DND-41 (cell line): ENCODE data around the gene CD96.

Experiments
- ATAC-seq: fragments of 200-7000 bp; cut with Tn5 transposase; 3 replicates; pipeline ENCODE4 v1.9.1; 2021; ENCODE audit warnings: low read depth; ENCODE audit not compliant: insufficient read depth
- DNase-seq: peaks from one replicate; pipeline ENCODE4 v3.0.0-alpha.2; 2020
- H2AFZ ChIP-seq: 2 replicates; pipeline ENCODE4 v1.6.0; 2012; ENCODE audit warnings: low read depth, low read length
- H3K27ac ChIP-seq: 2 replicates; pipeline ENCODE4 v1.5.1; 2012; ENCODE audit warnings: low read length, inconsistent platforms
- H3K27me3 ChIP-seq: fragments of 200-600 bp; sonication (generic); 2 replicates; pipeline ENCODE4 v1.6.0; 2012; ENCODE audit warnings: low read length, mild to moderate bottlenecking, inconsistent platforms; ENCODE audit not compliant: insufficient read depth, poor library complexity
- H3K36me3 ChIP-seq: 2 replicates; pipeline ENCODE4 v1.5.1; 2012; ENCODE audit warnings: low read length, inconsistent platforms; ENCODE audit not compliant: insufficient read depth
- H3K4me1 ChIP-seq: 2 replicates; pipeline ENCODE4 v1.5.1; 2012; ENCODE audit warnings: mild to moderate bottlenecking, low read length; ENCODE audit not compliant: insufficient read depth
- H3K4me2 ChIP-seq: 2 replicates; pipeline ENCODE4 v1.6.0; 2012; ENCODE audit warnings: mild to moderate bottlenecking, moderate library complexity, low read length, inconsistent platforms; ENCODE audit not compliant: insufficient read depth
- H3K4me3 ChIP-seq, 2 experiments: fragments of 200-600 bp in 1 of 2; shearing (Covaris generic) in 1 of 2; 2 replicates each; pipeline ENCODE4 v1.5.1; 2012 to 2016; ENCODE audit warnings: inconsistent platforms in 2 of 2, low read length in 2 of 2, mild to moderate bottlenecking in 2 of 2, low read depth in 1 of 2, moderate library complexity in 1 of 2
- H3K79me2 ChIP-seq: 2 replicates; pipeline ENCODE4 v1.6.0; 2012; ENCODE audit warnings: low read length, inconsistent platforms; ENCODE audit not compliant: insufficient read depth
- H3K9ac ChIP-seq: 2 replicates; pipeline ENCODE4 v1.6.0; 2012; ENCODE audit warnings: low read depth, mild to moderate bottlenecking, inconsistent platforms, low read length, moderate library complexity
- H3K9me3 ChIP-seq: 2 replicates; pipeline ENCODE4 v1.5.1; 2012; ENCODE audit warnings: low read length, moderate library complexity, mild to moderate bottlenecking, inconsistent platforms; ENCODE audit not compliant: insufficient read depth, severe bottlenecking
- H4K20me1 ChIP-seq: 2 replicates; pipeline ENCODE4 v1.6.0; 2012; ENCODE audit warnings: low read length; ENCODE audit not compliant: insufficient read depth
- EZH2 ChIP-seq: IDR thresholded peaks from 3 replicates; pipeline ENCODE4 v1.6.1; 2012; ENCODE audit warnings: borderline replicate concordance, low read depth, mild to moderate bottlenecking, moderate library complexity, low read length, inconsistent platforms; ENCODE audit not compliant: severe bottlenecking
- TF ChIP-seq, protein P1 (sequence below): IDR thresholded peaks from 2 replicates; pipeline ENCODE4 v1.5.1; 2012; ENCODE audit warnings: borderline replicate concordance, low read length, moderate library complexity, mild to moderate bottlenecking; ENCODE audit not compliant: poor library complexity, severe bottlenecking; ENCODE audit errors: extremely low read depth

The CD96 gene

DNA sequence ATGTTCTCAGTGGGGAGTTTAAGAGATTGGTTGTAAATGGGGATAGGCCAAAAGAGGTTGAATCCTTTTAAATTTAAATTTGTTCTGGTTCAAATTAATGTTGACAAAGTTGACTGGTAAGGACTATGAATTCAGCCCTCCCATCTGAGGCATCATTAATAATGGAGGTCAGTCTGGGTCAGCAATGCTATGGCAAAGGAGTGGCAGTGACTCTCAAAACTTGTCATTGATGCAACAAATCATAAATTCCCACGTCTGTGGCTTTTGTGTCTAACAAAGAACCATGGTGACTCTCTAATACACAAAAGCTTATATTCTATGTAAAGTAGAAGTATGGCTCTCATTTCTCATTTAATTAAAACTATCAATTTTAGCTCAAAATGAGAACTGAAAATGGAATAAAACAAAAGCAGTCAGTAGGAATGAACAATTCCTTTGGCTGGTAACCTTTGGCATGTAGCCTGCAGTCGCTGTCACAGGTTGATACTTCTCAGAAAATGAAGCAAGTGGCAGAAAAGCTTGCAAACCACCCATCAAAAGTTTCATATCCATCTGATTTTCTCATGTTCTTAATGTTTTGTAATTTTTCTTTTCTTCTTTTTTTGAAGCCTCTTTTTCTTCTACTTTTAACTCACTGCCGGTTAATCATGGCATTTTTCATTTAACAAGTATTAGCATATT, 65.4 kb downstream of the CD96 start:
- no peak for ATAC-seq
- TF ChIP-seq, protein P1, sequence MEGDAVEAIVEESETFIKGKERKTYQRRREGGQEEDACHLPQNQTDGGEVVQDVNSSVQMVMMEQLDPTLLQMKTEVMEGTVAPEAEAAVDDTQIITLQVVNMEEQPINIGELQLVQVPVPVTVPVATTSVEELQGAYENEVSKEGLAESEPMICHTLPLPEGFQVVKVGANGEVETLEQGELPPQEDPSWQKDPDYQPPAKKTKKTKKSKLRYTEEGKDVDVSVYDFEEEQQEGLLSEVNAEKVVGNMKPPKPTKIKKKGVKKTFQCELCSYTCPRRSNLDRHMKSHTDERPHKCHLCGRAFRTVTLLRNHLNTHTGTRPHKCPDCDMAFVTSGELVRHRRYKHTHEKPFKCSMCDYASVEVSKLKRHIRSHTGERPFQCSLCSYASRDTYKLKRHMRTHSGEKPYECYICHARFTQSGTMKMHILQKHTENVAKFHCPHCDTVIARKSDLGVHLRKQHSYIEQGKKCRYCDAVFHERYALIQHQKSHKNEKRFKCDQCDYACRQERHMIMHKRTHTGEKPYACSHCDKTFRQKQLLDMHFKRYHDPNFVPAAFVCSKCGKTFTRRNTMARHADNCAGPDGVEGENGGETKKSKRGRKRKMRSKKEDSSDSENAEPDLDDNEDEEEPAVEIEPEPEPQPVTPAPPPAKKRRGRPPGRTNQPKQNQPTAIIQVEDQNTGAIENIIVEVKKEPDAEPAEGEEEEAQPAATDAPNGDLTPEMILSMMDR, result no peak
- no peak for TF ChIP-seq EZH2
- peaks cover 83% of the 10 kb centered on the region for H3K36me3 ChIP-seq

GRCh38 chr3:111608383-111608782, 66.4 kb downstream of the CD96 start:
- H2AFZ ChIP-seq, result no peak overlapping the region
- no peak for DNase-seq
- no peak overlapping the region for H3K4me2 ChIP-seq
- H3K4me3 ChIP-seq, result no peak overlapping the region
- no peak for ATAC-seq
- peak overlapping the region; percentile 49 for H3K27ac ChIP-seq
- H3K9me3 ChIP-seq, result no peaks in the 10 kb centered on the region
- H4K20me1 ChIP-seq, result no peaks in the 10 kb centered on the region; the same call in 1 of the 2 replicates
- H3K27me3 ChIP-seq, result no peaks in the 10 kb centered on the region
- peaks cover 83% of the 10 kb centered on the region for H3K36me3 ChIP-seq
- peaks cover 2% of the 10 kb centered on the region; the same call in 1 of the 2 replicates for H3K79me2 ChIP-seq
- H3K9ac ChIP-seq, result no peak overlapping the region
- no peak for TF ChIP-seq EZH2
- TF ChIP-seq, protein P1, result no peak
- H3K4me1 ChIP-seq, result peaks cover 47% of the 10 kb centered on the region

More for the DNA sequence above, 65.4 kb downstream of the CD96 start:
- H3K4me1 ChIP-seq, result peaks cover 47% of the 10 kb centered on the region
- H3K4me3 ChIP-seq, result no peak overlapping the region
- no peaks in the 10 kb centered on the region; the same call in 1 of the 2 replicates for H4K20me1 ChIP-seq
- H3K4me2 ChIP-seq, result no peak overlapping the region
- H3K9me3 ChIP-seq, result no peaks in the 10 kb centered on the region
- H2AFZ ChIP-seq, result no peak overlapping the region
- H3K27me3 ChIP-seq, result no peaks in the 10 kb centered on the region
- DNase-seq, result no peak
- H3K27ac ChIP-seq, result no peak overlapping the region
- H3K79me2 ChIP-seq, result peaks cover 2% of the 10 kb centered on the region; the same call in 1 of the 2 replicates
- H3K9ac ChIP-seq, result no peak overlapping the region

- Histone ChIP-seq H3K9me3 (no peaks in the 10 kb centered on the region), H3K4me1 (peaks cover 47% of the 10 kb centered on the region), H3K79me2 (0 out of 2 replicates have a peak, but pooled peaks cover 2% of the 10 kb centered on the region), H3K36me3 (peaks cover 83% of the 10 kb centered on the region), H4K20me1 (no peaks in the 10 kb centered on the region; the same call in 1 of the 2 replicates), H3K4me2 (peak overlapping the region; percentile 66), H2AFZ (no peak overlapping the region), H3K27me3 (no peaks in the 10 kb centered on the region), H3K27ac (peak overlapping the region; percentile 71), H3K4me3 (peak overlapping the region in 1 of 2 experiments; percentile 30; a peak in 2 of 4 replicates), H3K9ac (0 out of 2 replicates have a peak overlapping the region, but pooled peaks have one; percentile 19)
- no peak for DNase-seq
- peak; percentile 27 for ATAC-seq
- TF ChIP-seq, protein P1, result no peak
- no peak for TF ChIP-seq EZH2
Measured at GRCh38 chr3:111609700-111610099, 67.7 kb downstream of the CD96 start.
